Measurements from ENCODE around the gene SYS1. TPM values are rescaled to one million over a fixed set of nuclear protein-coding genes. Genes with fewer than 3 reads are reported as not detected.
A peak's percentile ranks its signal among the peaks of the same experiment; 100 is the strongest.

The SYS1 gene
- total RNA-seq, 2 donors from 2014 or later = 14.2 to 15.3 TPM

- Histone ChIP-seq H3K27ac (no peak overlapping the region), H3K36me3 (replicated peaks in 1 of 2; ENCODE audit: insufficient read depth in 1 of 2, low read depth in 2 of 2) (no peaks in the 10 kb centered on the region), H3K9me3 (no peaks in the 10 kb centered on the region), H3K27me3 (no peaks in the 10 kb centered on the region), H3K4me3 (no peak overlapping the region), H3K4me1 (peaks cover 28% of the 10 kb centered on the region)
- DNase-seq (no peak), ATAC-seq (no peak)
- TF ChIP-seq POLR2A (IDR thresholded peaks at IDR 0.05) = no peak
- no peak for TF ChIP-seq CTCF (IDR thresholded peaks at IDR 0.05)
- 88 to 90% methylated on average over 1 of the region's 1 CpG for WGBS, 2 donors
- intact Hi-C loops (cut with DNase I) = no loop called here
Measured at GRCh38 chr20:45366192-45366591, 3.2 kb downstream of the SYS1 start.

- no peaks in the 10 kb centered on the region for H3K27me3 ChIP-seq
- TF ChIP-seq POLR2A (IDR thresholded peaks at IDR 0.05) (no peak), CTCF (IDR thresholded peaks at IDR 0.05) (no peak)
- ATAC-seq = no peak
- no peaks in the 10 kb centered on the region for H3K36me3 ChIP-seq (replicated peaks in 1 of 2; ENCODE audit: insufficient read depth in 1 of 2, low read depth in 2 of 2)
- H3K9me3 ChIP-seq = no peaks in the 10 kb centered on the region
- H3K4me1 ChIP-seq = peaks cover 24% of the 10 kb centered on the region
- no peak overlapping the region for H3K4me3 ChIP-seq
- DNase-seq = no peak
- WGBS, 2 donors = 80 to 94% methylated on average over 11 of the region's 11 CpGs
- H3K27ac ChIP-seq = no peak overlapping the region
- intact Hi-C loops (cut with DNase I) = no loop called here
Measured at GRCh38 chr20:45366631-45367030, 3.7 kb downstream of the SYS1 start.

- Histone ChIP-seq H3K4me3 (no peak overlapping the region), H3K9me3 (no peaks in the 10 kb centered on the region), H3K4me1 (peaks cover 19% of the 10 kb centered on the region), H3K36me3 (replicated peaks in 1 of 2; ENCODE audit: insufficient read depth in 1 of 2, low read depth in 2 of 2) (no peaks in the 10 kb centered on the region), H3K27ac (no peak overlapping the region), H3K27me3 (no peaks in the 10 kb centered on the region)
- DNase-seq (no peak), ATAC-seq (no peak)
- TF ChIP-seq POLR2A (IDR thresholded peaks at IDR 0.05) = no peak
- no peak for TF ChIP-seq CTCF (IDR thresholded peaks at IDR 0.05)
- intact Hi-C loops (cut with DNase I) = no loop called here
Measured at GRCh38 chr20:45367126-45367525, 4.2 kb downstream of the SYS1 start.

GRCh38 chr20:45368221-45368980, 5.4 kb downstream of the SYS1 start:
- Histone ChIP-seq H3K4me3 (no peak overlapping the region), H3K36me3 (replicated peaks in 1 of 2; ENCODE audit: insufficient read depth in 1 of 2, low read depth in 2 of 2) (no peaks in the 10 kb centered on the region), H3K27ac (peak overlapping the region in 1 of 4 donors; percentile 51), H3K4me1 (peaks cover 21% of the 10 kb centered on the region), H3K9me3 (no peaks in the 10 kb centered on the region), H3K27me3 (no peaks in the 10 kb centered on the region)
- 53 to 90% methylated on average over 6 of the region's 6 CpGs for whole genome bisulfite sequencing, 2 donors
- intact Hi-C loops (cut with DNase I) = no loop called here
- DNase-seq (peak in 1 of 4 donors; percentile 41), ATAC-seq (no peak)
- TF ChIP-seq POLR2A (IDR thresholded peaks at IDR 0.05) (no peak), CTCF (IDR thresholded peaks at IDR 0.05) (no peak)

GRCh38 chr20:45370571-45371160, 7.7 kb downstream of the SYS1 start:
- H3K4me1 ChIP-seq = peaks cover 14% of the 10 kb centered on the region
- no peaks in the 10 kb centered on the region for H3K27me3 ChIP-seq
- ATAC-seq = no peak
- no peaks in the 10 kb centered on the region for H3K9me3 ChIP-seq
- H3K4me3 ChIP-seq = no peak overlapping the region
- H3K36me3 ChIP-seq (replicated peaks in 1 of 2; ENCODE audit: insufficient read depth in 1 of 2, low read depth in 2 of 2) = no peaks in the 10 kb centered on the region
- no peak overlapping the region for H3K27ac ChIP-seq
- TF ChIP-seq POLR2A (IDR thresholded peaks at IDR 0.05) (no peak), CTCF (IDR thresholded peaks at IDR 0.05) (no peak)
- no peak for DNase-seq
- intact Hi-C loops (cut with DNase I) = no loop called here
- 63 to 94% methylated on average over 3 of the region's 3 CpGs for WGBS, 2 donors
